Adipocyte (in vitro differentiated cells): ENCODE data around the gene MBP.
"Not testable (repeated sequence)": the region's sequence is repeated elsewhere in the genome, so short reads cannot be mapped to it uniquely, and the experiment has no call there.

Experiments
- DNase-seq: peaks from one replicate; pipeline ENCODE4 v3.0.0-alpha.2; 2015; ENCODE audit warnings: low read depth
- H3K27me3 ChIP-seq: replicated peaks from 2 replicates; pipeline ENCODE4 v1.7.0; 2013; ENCODE audit warnings: mild to moderate bottlenecking, low read length, moderate library complexity; ENCODE audit not compliant: control insufficient read depth, insufficient read depth
- H3K36me3 ChIP-seq: 2 replicates; pipeline ENCODE4 v1.7.0; 2013; ENCODE audit warnings: low read length, mild to moderate bottlenecking, moderate library complexity; ENCODE audit not compliant: control insufficient read depth, insufficient read depth, severe bottlenecking
- H3K4me1 ChIP-seq: 2 replicates; pipeline ENCODE4 v1.7.0; 2013; ENCODE audit warnings: mild to moderate bottlenecking, low read length, moderate library complexity; ENCODE audit not compliant: control insufficient read depth, insufficient read depth
- H3K4me3 ChIP-seq: 2 replicates; pipeline ENCODE4 v1.7.0; 2013; ENCODE audit warnings: mild to moderate bottlenecking, low read length, moderate library complexity
- H3K9ac ChIP-seq: 2 replicates; pipeline ENCODE4 v1.7.0; 2013; ENCODE audit warnings: mild to moderate bottlenecking, low read length, moderate library complexity
- H3K9me3 ChIP-seq: 2 replicates; pipeline ENCODE4 v1.7.0; 2013; ENCODE audit warnings: mild to moderate bottlenecking, low read length, moderate library complexity; ENCODE audit not compliant: control insufficient read depth

The MBP gene

GRCh38 chr18:76990343-76991020 is 142.1 kb downstream of the MBP start:
- not testable (repeated sequence) for DNase-seq, H3K36me3 ChIP-seq

DNA sequence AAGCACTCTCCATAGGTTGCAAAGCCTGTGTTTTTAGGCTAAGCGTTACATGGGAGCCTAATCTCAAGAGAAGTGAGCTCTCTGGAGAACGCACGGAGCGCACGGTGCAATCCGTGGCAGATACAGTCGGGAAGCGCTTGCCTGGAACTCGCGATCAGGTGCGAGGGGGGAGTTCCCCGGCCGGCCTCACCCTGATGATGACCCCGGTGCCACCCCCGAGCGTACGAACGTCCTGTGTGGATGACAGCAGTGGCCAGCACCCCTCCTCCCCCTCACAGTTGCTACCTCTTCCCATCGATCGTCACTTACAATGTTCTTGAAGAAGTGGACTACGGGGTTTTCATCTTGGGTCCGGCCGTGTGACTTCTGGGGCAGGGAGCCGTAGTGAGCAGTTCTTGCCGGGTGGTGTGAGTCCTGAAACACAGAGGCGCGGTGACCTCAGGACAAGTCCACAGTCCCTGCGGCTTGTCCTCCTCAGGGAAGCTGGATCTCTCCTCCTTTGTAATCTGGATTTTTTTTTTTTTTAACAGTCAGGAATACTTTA is 142.9 kb downstream of the MBP start:
- no peaks in the 10 kb centered on the region for H3K27me3 ChIP-seq
- H3K4me3 ChIP-seq: no peak overlapping the region
- H3K9me3 ChIP-seq: no peaks in the 10 kb centered on the region
- no peaks in the 10 kb centered on the region for H3K4me1 ChIP-seq
- no peak overlapping the region for H3K9ac ChIP-seq
- DNase-seq: no peak
- no peaks in the 10 kb centered on the region for H3K36me3 ChIP-seq

More at GRCh38 chr18:76990343-76991020, 142.1 kb downstream of the MBP start:
- not testable (repeated sequence) for H3K9me3 ChIP-seq, H3K4me1 ChIP-seq, H3K27me3 ChIP-seq, H3K9ac ChIP-seq, H3K4me3 ChIP-seq

DNA sequence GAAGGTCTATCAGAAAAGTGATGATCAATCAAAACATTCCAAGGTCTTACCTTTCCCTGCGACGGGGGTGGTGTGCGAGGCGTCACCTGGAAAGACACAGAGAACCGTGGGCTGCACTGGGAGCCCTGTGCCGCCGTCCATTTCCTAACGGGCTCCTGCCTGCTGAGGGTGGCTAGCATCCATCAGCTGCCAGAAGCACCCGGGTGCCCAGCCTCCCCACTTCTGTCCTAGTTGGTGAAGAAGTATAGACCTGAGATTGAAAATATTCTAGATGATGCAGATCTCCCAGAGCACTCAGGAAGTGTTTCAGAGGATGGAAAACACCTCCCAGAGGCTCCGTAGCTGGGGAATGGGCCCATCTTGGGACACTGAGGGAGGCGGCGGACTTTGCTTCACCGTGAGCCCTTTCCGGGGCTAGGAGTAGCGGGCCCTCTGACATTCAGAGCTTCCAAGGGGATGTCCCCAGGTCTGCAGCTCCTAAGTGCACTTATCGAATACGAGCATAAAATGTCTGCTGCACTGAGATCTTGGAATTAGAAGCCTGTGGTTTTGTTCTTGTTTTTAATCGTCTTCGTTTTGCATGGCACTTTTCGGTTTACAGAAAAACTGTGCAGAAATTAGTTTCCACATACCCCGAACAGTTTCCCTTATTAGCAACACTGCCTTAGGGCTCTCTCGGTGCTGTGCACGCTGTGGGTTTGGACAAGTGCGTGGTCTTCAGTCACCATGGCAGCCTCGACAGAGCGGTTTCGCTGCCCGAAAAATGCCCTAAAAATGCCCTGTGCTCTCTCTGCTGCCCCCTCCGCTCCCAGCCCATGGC is 143.5 kb downstream of the MBP start:
- Histone ChIP-seq H3K36me3 (no peaks in the 10 kb centered on the region), H3K9ac (no peak overlapping the region), H3K4me1 (no peaks in the 10 kb centered on the region), H3K4me3 (no peak overlapping the region), H3K27me3 (no peaks in the 10 kb centered on the region), H3K9me3 (no peaks in the 10 kb centered on the region)
- no peak for DNase-seq

DNA sequence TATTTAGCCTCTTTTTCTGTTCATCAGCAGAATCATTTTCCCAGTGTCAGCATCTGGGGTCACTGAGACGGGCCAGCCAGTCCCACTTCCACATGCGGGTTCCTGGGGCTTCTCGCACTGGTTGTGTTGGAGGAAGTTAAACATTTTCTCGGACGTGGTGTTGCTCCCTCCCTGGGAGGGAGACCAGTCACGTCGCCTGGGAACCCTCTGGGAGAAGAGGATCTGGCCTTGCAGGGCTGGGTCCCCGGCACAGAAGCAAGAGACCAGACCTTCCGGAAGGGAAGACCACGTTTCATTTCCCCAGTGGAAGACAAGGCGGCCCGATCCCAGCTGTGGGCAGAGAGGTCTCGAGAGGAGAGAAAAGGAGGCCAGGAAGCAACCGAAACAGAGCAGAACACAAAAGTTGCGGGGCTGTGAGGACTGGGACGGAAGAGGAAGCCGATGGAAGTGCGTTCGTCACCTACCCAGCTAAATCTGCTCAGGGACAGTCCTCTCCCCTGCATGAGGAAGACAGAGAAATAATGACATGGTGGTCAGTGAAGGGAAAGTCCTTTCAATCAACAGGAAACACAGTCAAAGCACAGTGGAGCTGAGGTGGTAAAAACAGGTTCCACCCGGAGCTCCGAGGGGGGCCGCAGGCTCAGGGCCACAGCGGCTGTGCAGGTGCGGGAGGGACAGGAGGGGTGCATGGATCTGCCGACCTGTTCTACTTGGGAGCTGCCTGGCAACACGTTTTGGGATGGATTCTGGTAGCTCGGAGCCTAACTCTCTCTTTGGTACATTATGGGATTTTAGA is 144.4 kb downstream of the MBP start:
- Histone ChIP-seq H3K36me3 (no peaks in the 10 kb centered on the region), H3K4me3 (no peak overlapping the region), H3K4me1 (no peaks in the 10 kb centered on the region), H3K9ac (no peak overlapping the region), H3K27me3 (no peaks in the 10 kb centered on the region), H3K9me3 (no peaks in the 10 kb centered on the region)
- DNase-seq: no peak

DNA sequence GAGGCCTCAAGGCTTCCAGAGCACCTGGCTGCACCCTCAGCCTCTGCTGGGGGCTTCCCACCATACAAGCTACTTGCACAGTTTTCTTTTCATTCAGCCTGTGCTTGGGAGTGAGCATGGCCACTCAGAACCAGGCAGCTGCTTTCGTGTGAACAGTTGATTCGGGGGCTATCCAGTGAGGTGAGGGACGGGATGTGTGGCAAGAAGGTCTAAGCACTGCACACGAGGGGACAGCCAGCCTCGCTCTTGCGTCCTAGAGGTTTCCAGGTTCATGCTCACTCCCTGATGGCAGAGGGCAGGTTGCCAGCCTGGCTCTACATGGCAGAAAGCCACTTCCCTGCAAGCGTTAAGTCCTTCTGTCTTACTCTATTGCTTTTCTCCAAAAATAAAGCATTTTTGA is 146.2 kb downstream of the MBP start:
- no peak for DNase-seq
- Histone ChIP-seq H3K4me3 (no peak overlapping the region), H3K9ac (no peak overlapping the region), H3K27me3 (no peaks in the 10 kb centered on the region), H3K4me1 (no peaks in the 10 kb centered on the region), H3K9me3 (no peaks in the 10 kb centered on the region), H3K36me3 (no peaks in the 10 kb centered on the region)

DNA sequence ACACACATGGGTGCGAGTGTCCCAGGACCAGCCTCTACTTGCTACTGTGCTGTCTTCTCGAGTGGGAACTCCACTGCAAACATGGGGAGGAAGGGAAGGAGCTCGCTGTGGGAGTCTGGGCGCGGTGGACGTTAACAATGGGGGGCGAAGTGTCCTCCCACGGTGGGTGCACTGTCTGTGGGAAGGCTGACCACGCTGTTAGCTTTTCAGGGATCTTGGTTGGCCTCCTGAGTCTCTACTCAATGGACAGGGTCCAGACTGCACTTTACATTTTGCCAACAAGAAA is 146.7 kb downstream of the MBP start:
- no peak overlapping the region for H3K9ac ChIP-seq
- DNase-seq: no peak

GRCh38 chr18:76985156-76985950 is 147.2 kb downstream of the MBP start:
- Histone ChIP-seq H3K4me1 (peaks cover 6% of the 10 kb centered on the region), H3K9me3 (no peaks in the 10 kb centered on the region), H3K9ac (no peak overlapping the region), H3K4me3 (no peak overlapping the region), H3K36me3 (no peaks in the 10 kb centered on the region), H3K27me3 (no peaks in the 10 kb centered on the region)
- no peak for DNase-seq

More for the DNA sequence above, 146.7 kb downstream of the MBP start:
- Histone ChIP-seq H3K36me3 (no peaks in the 10 kb centered on the region), H3K4me1 (peaks cover under 1% of the 10 kb centered on the region), H3K27me3 (no peaks in the 10 kb centered on the region), H3K9me3 (no peaks in the 10 kb centered on the region), H3K4me3 (no peak overlapping the region)

GRCh38 chr18:76984193-76985155 is 148.1 kb downstream of the MBP start:
- no peaks in the 10 kb centered on the region for H3K36me3 ChIP-seq
- DNase-seq: no peak
- H3K27me3 ChIP-seq: no peaks in the 10 kb centered on the region
- no peak overlapping the region for H3K9ac ChIP-seq
- H3K4me1 ChIP-seq: peaks cover 8% of the 10 kb centered on the region
- H3K9me3 ChIP-seq: no peaks in the 10 kb centered on the region
- no peak overlapping the region for H3K4me3 ChIP-seq

DNA sequence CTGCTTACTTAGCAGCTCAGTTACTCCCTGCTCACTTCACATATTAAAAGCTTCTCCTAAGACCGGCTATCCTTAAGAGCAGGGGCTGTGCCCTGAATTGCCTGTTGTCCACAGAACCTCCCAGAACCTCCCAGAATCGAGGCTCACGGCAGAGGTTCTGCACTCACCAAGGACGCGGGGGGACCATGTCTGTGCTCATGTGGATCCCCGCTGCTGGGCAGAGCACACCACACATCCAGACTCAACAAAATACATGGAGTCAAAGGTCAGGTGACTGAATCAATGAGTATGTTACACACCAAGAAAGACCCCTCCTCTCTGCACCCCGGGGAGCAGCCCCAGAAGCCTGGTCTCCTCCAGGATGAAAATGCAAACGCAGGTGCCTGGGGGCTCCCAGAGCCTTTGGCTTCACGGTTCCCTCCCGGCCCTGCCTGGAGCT is 149.0 kb downstream of the MBP start:
- no peak overlapping the region for H3K4me3 ChIP-seq
- peaks cover 5% of the 10 kb centered on the region for H3K36me3 ChIP-seq
- no peak for DNase-seq
- H3K27me3 ChIP-seq: no peaks in the 10 kb centered on the region
- H3K9me3 ChIP-seq: no peaks in the 10 kb centered on the region
- H3K4me1 ChIP-seq: peaks cover 8% of the 10 kb centered on the region
- no peak overlapping the region for H3K9ac ChIP-seq
